ENCODE data around the gene LIG1. TPM values are rescaled to one million over a fixed set of nuclear protein-coding genes. Genes with fewer than 3 reads are reported as not detected.
A peak's percentile ranks its signal among the peaks of the same experiment; 100 is the strongest.

LIG1 gene
- total and polyA plus RNA-seq, 7 donors, result 2.6 to 5.2 (median 3.3) TPM

DNA sequence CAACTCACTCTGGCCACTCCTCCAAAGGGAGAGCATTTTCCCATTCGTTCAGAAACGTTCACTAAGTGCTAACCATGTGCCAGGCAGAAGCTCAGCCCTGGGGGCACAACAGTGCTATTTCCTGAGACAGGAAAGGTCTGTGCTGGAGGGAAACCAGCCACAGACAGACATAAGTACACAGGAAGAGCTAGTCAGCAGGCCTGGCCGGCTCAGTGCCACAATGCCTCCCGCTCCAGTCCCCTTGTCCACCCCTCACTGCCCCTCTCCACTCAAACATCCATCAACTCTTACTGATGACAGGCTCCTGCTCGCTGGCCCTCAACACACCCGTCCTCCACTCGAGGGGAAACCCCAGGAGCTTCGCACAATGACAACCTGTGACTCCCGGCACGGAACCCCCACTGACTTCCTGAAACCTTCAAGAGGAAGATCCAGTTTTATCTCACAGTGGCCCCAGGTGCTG is 48.2 kb downstream of the LIG1 start:
- WGBS, 3 donors, result 76 to 81% (median 76%) methylated on average over 10 of the region's 10 CpGs
- TF ChIP-seq, protein P1, sequence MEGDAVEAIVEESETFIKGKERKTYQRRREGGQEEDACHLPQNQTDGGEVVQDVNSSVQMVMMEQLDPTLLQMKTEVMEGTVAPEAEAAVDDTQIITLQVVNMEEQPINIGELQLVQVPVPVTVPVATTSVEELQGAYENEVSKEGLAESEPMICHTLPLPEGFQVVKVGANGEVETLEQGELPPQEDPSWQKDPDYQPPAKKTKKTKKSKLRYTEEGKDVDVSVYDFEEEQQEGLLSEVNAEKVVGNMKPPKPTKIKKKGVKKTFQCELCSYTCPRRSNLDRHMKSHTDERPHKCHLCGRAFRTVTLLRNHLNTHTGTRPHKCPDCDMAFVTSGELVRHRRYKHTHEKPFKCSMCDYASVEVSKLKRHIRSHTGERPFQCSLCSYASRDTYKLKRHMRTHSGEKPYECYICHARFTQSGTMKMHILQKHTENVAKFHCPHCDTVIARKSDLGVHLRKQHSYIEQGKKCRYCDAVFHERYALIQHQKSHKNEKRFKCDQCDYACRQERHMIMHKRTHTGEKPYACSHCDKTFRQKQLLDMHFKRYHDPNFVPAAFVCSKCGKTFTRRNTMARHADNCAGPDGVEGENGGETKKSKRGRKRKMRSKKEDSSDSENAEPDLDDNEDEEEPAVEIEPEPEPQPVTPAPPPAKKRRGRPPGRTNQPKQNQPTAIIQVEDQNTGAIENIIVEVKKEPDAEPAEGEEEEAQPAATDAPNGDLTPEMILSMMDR (IDR thresholded peaks at IDR 0.05), result no peak
- ATAC-seq, result peak in 1 of 4 donors; percentile 35

GRCh38 chr19:48121066-48121465 is 49.1 kb downstream of the LIG1 start:
- intact Hi-C loops (cut with DNase I), result no loop called here
- H3K4me1 ChIP-seq, result no peaks in the 10 kb centered on the region
- WGBS, 3 donors, result 91 to 97% (median 96%) methylated on average over 14 of the region's 14 CpGs
- peaks cover 0 to 5% of the 10 kb centered on the region in 2 donors for H3K36me3 ChIP-seq (ENCODE audit: insufficient read depth in 1 of 2, low read depth in 1 of 2)
- no peak overlapping the region for H3K27ac ChIP-seq
- DNase-seq (no peak), ATAC-seq (no peak)
- no peak overlapping the region for H3K4me3 ChIP-seq
- H3K9me3 ChIP-seq, result no peaks in the 10 kb centered on the region
- TF ChIP-seq, protein P1 (IDR thresholded peaks at IDR 0.05), result no peak
- H3K27me3 ChIP-seq (ENCODE audit: insufficient read depth in 3 of 3, low read length in 2 of 3), result no peaks in the 10 kb centered on the region

More for the DNA sequence above, 48.2 kb downstream of the LIG1 start:
- H3K27me3 ChIP-seq (ENCODE audit: insufficient read depth in 3 of 3, low read length in 2 of 3), result no peaks in the 10 kb centered on the region
- no peak overlapping the region for H3K4me3 ChIP-seq
- DNase-seq, result no peak
- peaks cover 0 to 5% of the 10 kb centered on the region in 2 donors for H3K36me3 ChIP-seq (ENCODE audit: insufficient read depth in 1 of 2, low read depth in 1 of 2)
- intact Hi-C loops (cut with DNase I), result no loop called here
- no peaks in the 10 kb centered on the region for H3K4me1 ChIP-seq
- H3K27ac ChIP-seq, result no peak overlapping the region
- no peaks in the 10 kb centered on the region for H3K9me3 ChIP-seq

GRCh38 chr19:48120505-48120904 is 49.6 kb downstream of the LIG1 start:
- H3K9me3 ChIP-seq, result no peaks in the 10 kb centered on the region
- TF ChIP-seq, protein P1 (IDR thresholded peaks at IDR 0.05), result no peak
- no peak for DNase-seq
- H3K36me3 ChIP-seq (ENCODE audit: insufficient read depth in 1 of 2, low read depth in 1 of 2), result peaks cover 0 to 5% of the 10 kb centered on the region in 2 donors
- H3K4me1 ChIP-seq, result no peaks in the 10 kb centered on the region
- H3K4me3 ChIP-seq, result no peak overlapping the region
- no peak for ATAC-seq
- WGBS, 3 donors, result 90 to 100% (median 98%) methylated on average over 2 of the region's 2 CpGs
- no peak overlapping the region for H3K27ac ChIP-seq
- intact Hi-C loops (cut with DNase I), result no loop called here
- H3K27me3 ChIP-seq (ENCODE audit: insufficient read depth in 3 of 3, low read length in 2 of 3), result no peaks in the 10 kb centered on the region

DNA sequence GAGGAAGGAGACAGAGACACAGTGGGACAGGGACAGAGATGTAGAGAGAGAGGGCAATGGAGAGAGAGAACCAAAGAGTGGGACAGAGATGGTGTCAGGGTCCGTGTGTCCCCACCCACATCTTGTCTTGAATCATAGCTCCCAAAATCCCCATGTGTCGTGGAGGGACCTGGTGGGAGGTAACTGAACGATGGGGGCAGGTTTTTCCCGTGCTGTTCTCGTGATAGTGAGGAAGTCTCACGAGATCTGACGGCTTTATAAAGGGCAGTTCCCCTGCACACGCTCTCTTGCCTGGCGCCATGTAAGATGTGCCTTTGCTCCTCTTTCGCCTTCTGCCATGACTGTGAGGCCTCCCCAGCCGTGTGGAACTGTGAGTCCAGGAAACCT is 52.0 kb downstream of the LIG1 start:
- no peak for ATAC-seq
- WGBS, 3 donors, result 83 to 88% (median 88%) methylated on average over 11 of the region's 11 CpGs
- H3K9me3 ChIP-seq, result no peaks in the 10 kb centered on the region
- TF ChIP-seq, protein P1 (IDR thresholded peaks at IDR 0.05), result no peak
- no peak for DNase-seq
- intact Hi-C loops (cut with DNase I), result loop anchor here in 1 of 2 donors (10.0 kb wide), 1 partner anchor 137 kb away; the partner anchor contains the start of gene CARD8
- H3K36me3 ChIP-seq (ENCODE audit: insufficient read depth in 1 of 2, low read depth in 1 of 2), result peaks cover 0 to 3% of the 10 kb centered on the region in 2 donors
- no peaks in the 10 kb centered on the region for H3K27me3 ChIP-seq (ENCODE audit: insufficient read depth in 3 of 3, low read length in 2 of 3)
- H3K4me3 ChIP-seq, result no peak overlapping the region
- no peaks in the 10 kb centered on the region for H3K4me1 ChIP-seq
- H3K27ac ChIP-seq, result no peak overlapping the region

Measured in psoas muscle (tissue), 8 donors.